DOHH2 (cell line): ENCODE measurements around the gene PAH.

Experiments used
- EZH2phosphoT487 ChIP-seq: fragments of 200-600 bp; sonication (generic); IDR thresholded peaks from 2 replicates; pipeline ENCODE4 v1.6.1; 2017; ENCODE audit warnings: borderline replicate concordance, mild to moderate bottlenecking, antibody characterized with exemption, low read length, moderate library complexity, mixed read lengths
- TF ChIP-seq, protein P1 (sequence below): fragments of 200-600 bp; sonication (generic); IDR thresholded peaks from one replicate; pipeline ENCODE4 v1.5.1; 2014; ENCODE audit warnings: antibody characterized with exemption, mild to moderate bottlenecking, low read depth, low read length; ENCODE audit not compliant: poor library complexity, severe bottlenecking

DNA sequence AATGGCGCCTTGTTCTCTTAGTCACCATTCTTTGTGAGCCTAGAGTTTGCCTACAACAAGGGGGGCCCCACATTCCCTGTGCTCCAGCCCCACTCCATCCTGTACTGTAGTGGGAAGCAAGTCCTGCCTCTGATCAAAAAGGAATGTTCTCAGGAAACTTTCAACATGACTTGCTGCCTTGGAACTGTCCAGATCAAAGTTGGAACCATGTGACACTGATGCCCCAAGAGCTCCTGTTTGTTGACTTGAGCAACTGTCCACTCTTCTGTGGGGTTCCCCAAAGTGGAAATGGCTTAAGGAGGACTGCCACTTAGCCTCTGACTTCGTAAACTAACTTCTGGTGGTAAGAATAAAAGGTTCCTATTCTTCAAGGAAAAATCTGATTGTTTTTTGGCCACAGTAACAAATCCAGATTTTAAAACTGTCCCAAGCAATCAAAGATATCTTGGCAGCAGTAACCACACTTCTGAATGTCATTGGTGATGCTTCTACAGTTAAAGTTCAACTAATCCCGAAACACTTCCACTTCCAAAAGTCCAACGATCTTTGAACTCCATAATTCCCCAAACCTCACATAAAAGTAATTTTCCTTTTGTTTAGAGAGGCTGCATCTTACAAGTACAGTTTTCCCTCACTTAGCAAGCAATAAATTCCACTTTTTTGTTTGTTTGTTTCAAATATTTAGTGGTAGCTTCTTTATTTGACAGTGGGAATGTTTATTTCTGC is 67.2 kb downstream of the PAH start:
- TF ChIP-seq, protein P1, sequence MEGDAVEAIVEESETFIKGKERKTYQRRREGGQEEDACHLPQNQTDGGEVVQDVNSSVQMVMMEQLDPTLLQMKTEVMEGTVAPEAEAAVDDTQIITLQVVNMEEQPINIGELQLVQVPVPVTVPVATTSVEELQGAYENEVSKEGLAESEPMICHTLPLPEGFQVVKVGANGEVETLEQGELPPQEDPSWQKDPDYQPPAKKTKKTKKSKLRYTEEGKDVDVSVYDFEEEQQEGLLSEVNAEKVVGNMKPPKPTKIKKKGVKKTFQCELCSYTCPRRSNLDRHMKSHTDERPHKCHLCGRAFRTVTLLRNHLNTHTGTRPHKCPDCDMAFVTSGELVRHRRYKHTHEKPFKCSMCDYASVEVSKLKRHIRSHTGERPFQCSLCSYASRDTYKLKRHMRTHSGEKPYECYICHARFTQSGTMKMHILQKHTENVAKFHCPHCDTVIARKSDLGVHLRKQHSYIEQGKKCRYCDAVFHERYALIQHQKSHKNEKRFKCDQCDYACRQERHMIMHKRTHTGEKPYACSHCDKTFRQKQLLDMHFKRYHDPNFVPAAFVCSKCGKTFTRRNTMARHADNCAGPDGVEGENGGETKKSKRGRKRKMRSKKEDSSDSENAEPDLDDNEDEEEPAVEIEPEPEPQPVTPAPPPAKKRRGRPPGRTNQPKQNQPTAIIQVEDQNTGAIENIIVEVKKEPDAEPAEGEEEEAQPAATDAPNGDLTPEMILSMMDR: no peak
- TF ChIP-seq EZH2phosphoT487: no peak
